ENCODE measurements around the gene SHF.
"Not testable (repeated sequence)": the region's sequence is repeated elsewhere in the genome, so short reads cannot be mapped to it uniquely, and the experiment has no call there.

SHF gene

GRCh38 chr15:45143056-45143455 is 44.7 kb downstream of the SHF start:
- DNase-seq: no peak

- no peak for DNase-seq
These were observed 46.4 kb downstream of the SHF start for GRCh38 chr15:45141386-45141785.

- no peak for DNase-seq
These were observed 47.1 kb downstream of the SHF start for GRCh38 chr15:45140557-45141250.

GRCh38 chr15:45139770-45140169 is 48.0 kb downstream of the SHF start:
- DNase-seq: no peak

- no peak for DNase-seq
These were observed 48.7 kb downstream of the SHF start for GRCh38 chr15:45138814-45139765.

- no peak for DNase-seq
These were observed 50.1 kb downstream of the SHF start for GRCh38 chr15:45137703-45138102.

- no peak for DNase-seq
These were observed 51.4 kb downstream of the SHF start for GRCh38 chr15:45136378-45136764.

GRCh38 chr15:45135705-45136377 is 51.9 kb downstream of the SHF start:
- DNase-seq: not testable (repeated sequence)

- DNase-seq: no peak
These were observed 52.8 kb downstream of the SHF start for GRCh38 chr15:45134682-45135604.

- DNase-seq: no peak
These were observed 53.7 kb downstream of the SHF start for GRCh38 chr15:45134046-45134445.

- DNase-seq: no peak
These were observed 54.2 kb downstream of the SHF start for GRCh38 chr15:45133561-45133920.

GRCh38 chr15:45132844-45133560 is 54.8 kb downstream of the SHF start:
- no peak for DNase-seq

GRCh38 chr15:45131510-45131909 is 56.3 kb downstream of the SHF start:
- DNase-seq: no peak

- no peak for DNase-seq
These were observed 57.3 kb downstream of the SHF start for GRCh38 chr15:45130291-45131000.

GRCh38 chr15:45129651-45130129 is 58.1 kb downstream of the SHF start, which contains the start of the genes DUOX1 and DUOXA1:
Gene DUOX1, plus strand, starts transcription at chr15:45129994. Its CDS starts 1,973 bp downstream, at chr15:45131967.
Gene DUOXA1, minus strand, starts transcription at chr15:45129879. Its CDS starts 6,865 bp downstream, at chr15:45123014.
- DNase-seq: no peak

GRCh38 chr15:45128971-45129639 is 58.7 kb downstream of the SHF start:
- no peak for DNase-seq

- DNase-seq: peak; percentile 10
These were observed 61.1 kb downstream of the SHF start for GRCh38 chr15:45126535-45127158.

- no peak for DNase-seq
These were observed 64.4 kb downstream of the SHF start for GRCh38 chr15:45123397-45123796.

GRCh38 chr15:45122719-45123118 is 65.0 kb downstream of the SHF start:
- DNase-seq: no peak

All from GDM1 (cell line).